ENCODE data around the gene LRRC73. TPM values are rescaled to one million over a fixed set of nuclear protein-coding genes. Genes with fewer than 3 reads are reported as not detected.

The LRRC73 gene
- total RNA-seq, 1 experiment from 2014 or later = 0.22 TPM

DNA sequence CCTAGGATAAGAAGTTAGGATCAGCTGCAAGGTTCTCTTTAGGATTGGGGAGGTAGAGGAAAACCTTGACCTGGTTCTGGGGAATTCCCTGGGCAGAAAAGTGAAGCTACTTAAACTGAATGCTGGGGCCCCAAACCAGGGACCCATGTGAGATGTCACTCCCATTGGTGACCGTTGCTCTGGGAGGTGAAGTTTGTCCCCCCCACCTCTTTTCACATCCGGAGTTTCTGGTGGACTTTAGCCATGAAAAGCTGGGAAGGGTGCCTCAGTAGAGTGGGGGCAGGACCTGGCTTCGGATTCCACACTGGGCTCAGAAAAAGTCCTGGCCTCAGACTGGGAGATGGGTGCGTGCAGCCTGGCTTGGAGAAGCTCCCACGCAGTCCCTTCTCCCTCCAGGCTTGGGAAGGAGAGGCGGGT lies 19.6 kb downstream of the LRRC73 start:
- Histone ChIP-seq H3K36me3 (ENCODE audit: low read depth, low read length) (no peaks in the 10 kb centered on the region), H3F3A (ENCODE audit: low read length, unreplicated experiment) (no peaks in the 10 kb centered on the region), H3K4me3 (ENCODE audit: low read length) (no peak overlapping the region), H3K9ac (ENCODE audit: low read length) (no peak overlapping the region), H3K4me1 (ENCODE audit: insufficient read depth, low read length) (peaks cover 4% of the 10 kb centered on the region; the same call in 1 of the 2 replicates), H3K4me2 (ENCODE audit: low read length) (no peak overlapping the region), H2AFZ (ENCODE audit: low read length) (no peak overlapping the region), H3K27ac (ENCODE audit: low read length) (no peak overlapping the region), H4K20me1 (ENCODE audit: low read length) (peaks cover 10% of the 10 kb centered on the region; the same call in 1 of the 2 replicates), H3K79me2 (ENCODE audit: low read length) (peaks cover 58% of the 10 kb centered on the region), H3K9me3 (ENCODE audit: low read length) (no peaks in the 10 kb centered on the region), H3K9me2 (replicated peaks; ENCODE audit: low read length) (no peaks in the 10 kb centered on the region), H3K27me3 (ENCODE audit: low read length) (no peaks in the 10 kb centered on the region)
- no peak for DNase-seq
- CTCF ChIA-PET = no interaction called here
- no peak for ATAC-seq
- TF ChIP-seq EZH2 (IDR thresholded peaks at IDR 0.05; ENCODE audit: low read length, unreplicated experiment) = no peak
- TF ChIP-seq, protein P1, sequence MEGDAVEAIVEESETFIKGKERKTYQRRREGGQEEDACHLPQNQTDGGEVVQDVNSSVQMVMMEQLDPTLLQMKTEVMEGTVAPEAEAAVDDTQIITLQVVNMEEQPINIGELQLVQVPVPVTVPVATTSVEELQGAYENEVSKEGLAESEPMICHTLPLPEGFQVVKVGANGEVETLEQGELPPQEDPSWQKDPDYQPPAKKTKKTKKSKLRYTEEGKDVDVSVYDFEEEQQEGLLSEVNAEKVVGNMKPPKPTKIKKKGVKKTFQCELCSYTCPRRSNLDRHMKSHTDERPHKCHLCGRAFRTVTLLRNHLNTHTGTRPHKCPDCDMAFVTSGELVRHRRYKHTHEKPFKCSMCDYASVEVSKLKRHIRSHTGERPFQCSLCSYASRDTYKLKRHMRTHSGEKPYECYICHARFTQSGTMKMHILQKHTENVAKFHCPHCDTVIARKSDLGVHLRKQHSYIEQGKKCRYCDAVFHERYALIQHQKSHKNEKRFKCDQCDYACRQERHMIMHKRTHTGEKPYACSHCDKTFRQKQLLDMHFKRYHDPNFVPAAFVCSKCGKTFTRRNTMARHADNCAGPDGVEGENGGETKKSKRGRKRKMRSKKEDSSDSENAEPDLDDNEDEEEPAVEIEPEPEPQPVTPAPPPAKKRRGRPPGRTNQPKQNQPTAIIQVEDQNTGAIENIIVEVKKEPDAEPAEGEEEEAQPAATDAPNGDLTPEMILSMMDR (conservative IDR thresholded peaks at IDR 0.05; ENCODE audit: low read depth, low read length) = no peak
- TF ChIP-seq EZH2phosphoT487 (IDR thresholded peaks at IDR 0.05; ENCODE audit: borderline replicate concordance, low read length) = no peak
- intact Hi-C loops (cut with micrococcal nuclease) = no loop called here
- POLR2A ChIA-PET (ENCODE audit: unreplicated experiment) = no interaction called here
- BruUV-seq (replicated peaks) = no TSS peak

DNA sequence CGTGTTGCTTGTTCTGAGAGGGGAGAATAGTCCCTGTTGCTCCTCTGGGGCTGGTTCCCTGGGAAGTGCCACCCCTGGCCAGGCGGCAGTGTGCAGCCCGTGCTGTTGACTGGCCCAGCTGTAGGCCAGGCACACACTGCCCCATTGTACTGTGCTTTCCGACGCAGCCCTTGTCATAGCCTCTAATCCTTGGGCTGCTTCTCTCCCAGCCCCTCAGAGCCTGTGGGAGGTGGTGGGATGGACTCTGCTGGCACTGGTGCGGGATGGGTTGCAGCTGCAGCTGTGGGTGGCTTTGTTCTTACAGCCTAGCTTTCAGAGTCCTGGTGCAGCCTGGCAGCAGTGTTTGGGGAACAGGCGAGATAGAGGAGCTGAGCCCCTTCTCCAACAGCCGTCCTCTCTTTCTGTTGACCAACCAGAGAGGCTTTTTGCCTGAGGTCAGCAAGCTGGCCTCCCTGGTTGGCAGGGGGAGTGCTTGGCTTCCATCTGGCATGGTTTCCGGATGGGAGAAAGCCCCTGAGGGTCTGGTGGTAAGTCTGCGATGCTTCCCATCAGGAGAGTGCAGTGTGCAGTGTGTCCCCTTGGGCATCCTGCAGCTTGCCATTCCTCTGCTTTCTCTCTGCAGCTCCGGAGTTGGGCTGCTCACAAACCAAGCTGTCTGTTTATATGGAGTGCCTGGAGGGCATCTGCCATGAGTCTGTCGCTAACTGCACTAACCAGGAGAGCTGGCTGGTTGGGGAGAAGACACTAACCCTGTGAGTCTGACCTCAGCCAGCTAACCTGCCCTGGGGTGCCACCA lies 20.7 kb downstream of the LRRC73 start:
- Histone ChIP-seq H3K4me1 (ENCODE audit: insufficient read depth, low read length) (no peaks in the 10 kb centered on the region), H2AFZ (ENCODE audit: low read length) (no peak overlapping the region), H3K9me3 (ENCODE audit: low read length) (no peaks in the 10 kb centered on the region), H4K20me1 (ENCODE audit: low read length) (peaks cover 6% of the 10 kb centered on the region; the same call in 1 of the 2 replicates), H3K4me3 (ENCODE audit: low read length) (no peak overlapping the region), H3K27ac (ENCODE audit: low read length) (no peak overlapping the region), H3K4me2 (ENCODE audit: low read length) (no peak overlapping the region), H3K79me2 (ENCODE audit: low read length) (peaks cover 61% of the 10 kb centered on the region), H3F3A (ENCODE audit: low read length, unreplicated experiment) (no peaks in the 10 kb centered on the region), H3K27me3 (ENCODE audit: low read length) (no peaks in the 10 kb centered on the region), H3K9ac (ENCODE audit: low read length) (no peak overlapping the region), H3K9me2 (replicated peaks; ENCODE audit: low read length) (no peaks in the 10 kb centered on the region), H3K36me3 (ENCODE audit: low read depth, low read length) (no peaks in the 10 kb centered on the region)
- DNase-seq (no peak), ATAC-seq (no peak)
- intact Hi-C loops (cut with micrococcal nuclease) = no loop called here
- BruUV-seq (replicated peaks) = no TSS peak
- ChIA-PET CTCF (no interaction called here), POLR2A (ENCODE audit: unreplicated experiment) (no interaction called here)
- TF ChIP-seq EZH2 (IDR thresholded peaks at IDR 0.05; ENCODE audit: low read length, unreplicated experiment) (no peak), EZH2phosphoT487 (IDR thresholded peaks at IDR 0.05; ENCODE audit: borderline replicate concordance, low read length) (no peak)
- TF ChIP-seq, protein P1 (conservative IDR thresholded peaks at IDR 0.05; ENCODE audit: low read depth, low read length) = no peak

DNA sequence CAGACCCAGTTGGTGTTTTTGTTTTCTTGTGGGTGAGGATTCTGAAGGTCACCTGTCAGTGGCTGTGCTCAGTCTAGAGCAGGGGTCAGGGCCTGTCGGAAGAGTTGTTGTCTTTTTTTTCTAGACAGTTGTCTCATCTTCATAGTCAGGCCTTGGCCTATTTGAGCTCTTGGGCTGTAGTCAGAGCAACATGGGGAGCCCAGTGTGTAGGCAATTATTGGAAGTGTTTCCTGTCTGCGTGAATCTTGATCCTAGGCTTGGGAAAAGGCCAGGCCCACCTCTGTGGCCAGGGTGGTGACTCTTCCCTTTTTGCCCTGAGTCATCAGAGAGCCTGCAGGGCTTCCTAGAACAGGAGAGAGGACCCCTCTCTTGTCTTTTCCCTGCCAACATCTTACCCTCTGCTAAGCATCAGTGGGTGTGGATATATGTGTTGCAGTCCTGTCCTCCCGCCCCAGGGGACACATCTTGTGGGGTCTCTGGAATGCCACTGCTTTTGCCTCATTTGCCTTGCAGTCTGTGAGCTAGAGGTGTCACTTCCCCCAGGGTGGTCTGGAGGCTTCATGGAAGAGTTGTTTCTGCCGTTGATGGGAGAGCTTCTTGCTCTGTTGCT lies 21.4 kb downstream of the LRRC73 start:
- Histone ChIP-seq H3K4me1 (ENCODE audit: insufficient read depth, low read length) (no peaks in the 10 kb centered on the region), H3K36me3 (ENCODE audit: low read depth, low read length) (no peaks in the 10 kb centered on the region), H3F3A (ENCODE audit: low read length, unreplicated experiment) (no peaks in the 10 kb centered on the region), H3K27ac (ENCODE audit: low read length) (no peak overlapping the region), H3K9me3 (ENCODE audit: low read length) (no peaks in the 10 kb centered on the region), H3K27me3 (ENCODE audit: low read length) (no peaks in the 10 kb centered on the region), H3K79me2 (ENCODE audit: low read length) (peaks cover 58% of the 10 kb centered on the region), H3K9ac (ENCODE audit: low read length) (no peak overlapping the region), H2AFZ (ENCODE audit: low read length) (no peak overlapping the region), H3K4me3 (ENCODE audit: low read length) (no peak overlapping the region), H3K9me2 (replicated peaks; ENCODE audit: low read length) (no peaks in the 10 kb centered on the region), H4K20me1 (ENCODE audit: low read length) (peaks cover 6% of the 10 kb centered on the region; the same call in 1 of the 2 replicates), H3K4me2 (ENCODE audit: low read length) (no peak overlapping the region)
- ATAC-seq (peak; percentile 41; the same call in 1 of the 2 replicates), DNase-seq (peak; percentile 31)
- TF ChIP-seq EZH2phosphoT487 (IDR thresholded peaks at IDR 0.05; ENCODE audit: borderline replicate concordance, low read length) (no peak), EZH2 (IDR thresholded peaks at IDR 0.05; ENCODE audit: low read length, unreplicated experiment) (no peak)
- TF ChIP-seq, protein P1 (conservative IDR thresholded peaks at IDR 0.05; ENCODE audit: low read depth, low read length) = no peak
- ChIA-PET CTCF (no interaction called here), POLR2A (ENCODE audit: unreplicated experiment) (no interaction called here)
- intact Hi-C loops (cut with micrococcal nuclease) = no loop called here
- no TSS peak for BruUV-seq (replicated peaks)

Data from PC-3 (cell line).